Endothelial cell of umbilical vein (primary cell): ENCODE measurements around the gene TSPYL1. TPM values are rescaled to one million over a fixed set of nuclear protein-coding genes. Genes with fewer than 3 reads are reported as not detected.

Experiments used
- BruUV-seq: library from RNA; stranded (reverse); fragments of 400-500 nt; replicated peaks from 2 replicates; lab custom pipeline; 2021; lab: Mats Ljungman, UMichigan
- CTCF ChIA-PET: fragments of 300-600, 350-600 bp; sonication (Branson Sonifier 250); formaldehyde crosslinking; loops from one replicate; lab custom pipeline; 2021; ENCODE audit warnings: antibody characterized with exemption, inconsistent platforms; lab: Charles Lee
- POLR2A ChIA-PET: fragments of 300-600, 350-600 bp; sonication (Branson Sonifier 250); formaldehyde crosslinking; loops from one replicate; lab custom pipeline; 2021; ENCODE audit warnings: antibody characterized with exemption, inconsistent platforms; lab: Charles Lee
- DNase-seq: peaks from one replicate; pipeline ENCODE4 v3.0.0-alpha.2; 2011; ENCODE audit warnings: low read depth, low spot score
- FAIRE-seq: peaks from 2 replicates; lab custom pipeline; 2011; peaks lifted over from hg19 to GRCh38; lab: Jason Lieb, UNC
- H2AFZ ChIP-seq: 2 replicates; pipeline ENCODE4 v1.6.0; 2012; ENCODE audit warnings: low read depth, low read length, control low read depth, inconsistent platforms
- H3K27ac ChIP-seq: 2 replicates; pipeline ENCODE4 v1.5.1; 2011; ENCODE audit warnings: low read depth, mild to moderate bottlenecking, control low read depth, low read length, moderate library complexity; ENCODE audit not compliant: insufficient read depth
- H3K27me3 ChIP-seq, 2 experiments: 2 replicates each; pipeline versions ENCODE4 v1.6.0 to v1.6.1; 2011; ENCODE audit warnings: low read length in 2 of 2, mixed read lengths in 1 of 2; ENCODE audit not compliant: control insufficient read depth in 2 of 2, insufficient read depth in 2 of 2
- H3K36me3 ChIP-seq, 2 experiments: 2 replicates in 1 of 2; 3 replicates in 1 of 2; pipeline ENCODE4 v1.5.1; 2011; ENCODE audit warnings: low read length in 2 of 2, mild to moderate bottlenecking in 1 of 2, moderate library complexity in 1 of 2; ENCODE audit not compliant: control insufficient read depth in 2 of 2, insufficient read depth in 2 of 2; ENCODE audit errors: extremely low read depth in 1 of 2
- H3K4me1 ChIP-seq: 3 replicates; pipeline ENCODE4 v1.5.1; 2011; ENCODE audit warnings: mild to moderate bottlenecking, low read length; ENCODE audit not compliant: control insufficient read depth, insufficient read depth; ENCODE audit errors: extremely low read depth
- H3K4me2 ChIP-seq: 2 replicates; pipeline ENCODE4 v1.6.1; 2011; ENCODE audit warnings: low read length, control low read depth, mixed read lengths; ENCODE audit not compliant: insufficient read depth
- H3K4me3 ChIP-seq, 3 experiments: fragments of 200-600 bp in 1 of 3; sonication (generic), shearing (Covaris generic) in 1 of 3; replicated peaks in 1 of 3; 2 replicates each; pipeline ENCODE4 v1.5.1; 2011 to 2016; ENCODE audit warnings: control low read depth in 3 of 3, low read length in 3 of 3, mild to moderate bottlenecking in 2 of 3, inconsistent platforms in 1 of 3, low read depth in 1 of 3, moderate library complexity in 1 of 3; ENCODE audit not compliant: insufficient read depth in 1 of 3
- H3K79me2 ChIP-seq: 2 replicates; pipeline ENCODE4 v1.6.0; 2012; ENCODE audit warnings: low read length, inconsistent platforms; ENCODE audit not compliant: control insufficient read depth, insufficient read depth
- H3K9ac ChIP-seq: replicated peaks from 2 replicates; pipeline ENCODE3; 2011; ENCODE audit warnings: low read length, control low read depth; ENCODE audit not compliant: insufficient read depth; ENCODE audit errors: extremely low read depth
- H3K9me1 ChIP-seq: replicated peaks from 3 replicates; pipeline ENCODE4 v1.6.0; 2011; ENCODE audit warnings: mild to moderate bottlenecking, low read length; ENCODE audit not compliant: control insufficient read depth, insufficient read depth; ENCODE audit errors: extremely low read depth
- H3K9me3 ChIP-seq: replicated peaks from 2 replicates; pipeline ENCODE4 v1.5.1; 2012; ENCODE audit warnings: low read length, inconsistent platforms; ENCODE audit not compliant: control insufficient read depth, insufficient read depth
- H4K20me1 ChIP-seq: replicated peaks from 2 replicates; pipeline ENCODE3; 2011; ENCODE audit warnings: mild to moderate bottlenecking, low read length; ENCODE audit not compliant: control insufficient read depth, insufficient read depth; ENCODE audit errors: extremely low read depth
- EZH2 ChIP-seq: IDR thresholded peaks from 2 replicates; pipeline ENCODE4 v1.6.1; 2012; ENCODE audit warnings: borderline replicate concordance, low read depth, mild to moderate bottlenecking, moderate library complexity, low read length, inconsistent platforms; ENCODE audit not compliant: severe bottlenecking
- FOS ChIP-seq: IDR thresholded peaks from 2 replicates; pipeline ENCODE4 v1.6.1; 2011; ENCODE audit warnings: mild to moderate bottlenecking, low read length, moderate library complexity, borderline replicate concordance; ENCODE audit not compliant: insufficient read depth
- GATA2 ChIP-seq: IDR thresholded peaks from 2 replicates; pipeline ENCODE4 v1.7.0; 2011; ENCODE audit warnings: low read depth, mild to moderate bottlenecking, moderate library complexity, mixed read lengths, low read length; ENCODE audit not compliant: insufficient read length, insufficient read depth
- JUN ChIP-seq: IDR thresholded peaks from 2 replicates; pipeline ENCODE4 v1.6.1; 2011; ENCODE audit warnings: borderline replicate concordance, low read depth; ENCODE audit not compliant: insufficient read length, insufficient read depth
- MYC ChIP-seq: IDR thresholded peaks from one replicate; pipeline ENCODE4 v1.6.1; 2011; ENCODE audit warnings: mild to moderate bottlenecking, low read depth, low read length
- POLR2A ChIP-seq: IDR thresholded peaks from 2 replicates; pipeline ENCODE4 v1.6.1; 2012; ENCODE audit warnings: low read depth, mild to moderate bottlenecking, control low read depth, low read length
- POLR2AphosphoS5 ChIP-seq: IDR thresholded peaks from 2 replicates; pipeline ENCODE4 v1.6.1; 2012; ENCODE audit warnings: low read depth, mild to moderate bottlenecking, control low read depth, low read length, moderate library complexity; ENCODE audit not compliant: insufficient read depth
- dilution Hi-C: fragments of 300-500 bp; cut with MboI; formaldehyde crosslinking; loops from one replicate; pipeline ENCODE4 v1.15.0; 2019; ENCODE audit warnings: low sequenced_read_pairs; ENCODE audit not compliant: extremely low pct_ligation_motif_present
- intact Hi-C: fragments of 100-400 bp; cut with micrococcal nuclease; formaldehyde crosslinking; loops from one replicate; pipeline ENCODE4 v1.10.0; 2022
- polyA plus RNA-seq, 4 experiments: library from polyadenylated mRNA; depleted of rRNA in 3 of 4; stranded (reverse) in 3 of 4; unstranded in 1 of 4; fragments of >200 nt; gene quantifications; 2 replicates each; pipeline versions ENCODE4 v1.2.1 to v1.2.3, GENCODE V29; 2011 to 2012; ENCODE audit warnings: missing spikeins in 1 of 4
- total RNA-seq: library from RNA; stranded (reverse); gene quantifications from 2 replicates; pipeline ENCODE4 v1.2.3, GENCODE V29; 2021
- TF ChIP-seq, protein P1 (sequence below), 2 donors: IDR thresholded peaks; 1 replicate in 1 of 2; 2 replicates in 1 of 2; pipeline ENCODE4 v1.5.1; 2011; ENCODE audit warnings: low read length in 2 of 2, mild to moderate bottlenecking in 2 of 2, moderate library complexity in 2 of 2, control low read depth in 1 of 2, inconsistent platforms in 1 of 2, low read depth in 1 of 2; ENCODE audit not compliant: insufficient read depth in 1 of 2; ENCODE audit errors: extremely low read depth in 1 of 2
- TF ChIP-seq, protein P2 (sequence below): IDR thresholded peaks from 2 replicates; pipeline ENCODE4 v1.6.1; 2011; ENCODE audit not compliant: insufficient read depth, insufficient read length

TSPYL1 gene
- total and polyA plus RNA-seq, 2 donors (not counting 3 experiments of a cell fraction or from before 2014, with no cell fraction given), result 32.1 to 54.5 TPM

GRCh38 chr6:116290799-116291198 lies 11.1 kb upstream of the TSPYL1 start:
- no peaks in the 10 kb centered on the region for H3K36me3 ChIP-seq
- POLR2A ChIA-PET, result interaction anchor here (0.5 kb wide), 1 partner anchor 240 kb away, joined by 3 read pairs; no protein-coding TSS in a partner anchor

GRCh38 chr6:116289876-116290275 lies 10.1 kb upstream of the TSPYL1 start:
- no peaks in the 10 kb centered on the region for H3K27me3 ChIP-seq
- H3K79me2 ChIP-seq, result no peaks in the 10 kb centered on the region
- H3K9me1 ChIP-seq, result no peaks in the 10 kb centered on the region
- no peak overlapping the region for H3K4me3 ChIP-seq
- no peak overlapping the region for H3K27ac ChIP-seq
- no peaks in the 10 kb centered on the region for H3K9me3 ChIP-seq
- no peak overlapping the region for H2AFZ ChIP-seq
- CTCF ChIA-PET, result interaction anchor here (0.6 to 4.5 kb wide), 6 partner anchors 10 to 271 kb away, joined by 3 to 90 read pairs (median 8); partner anchors contain the start of genes CALHM5 and TSPYL1
- no peaks in the 10 kb centered on the region for H4K20me1 ChIP-seq
- intact Hi-C loops (loop anchor here (5.0 kb wide), 4 partner anchors 82 to 557 kb away; partner anchors contain the start of genes CALHM6 and DSE), dilution Hi-C loops (no loop called here)
- TF ChIP-seq MYC, result no peak
- no peak for TF ChIP-seq POLR2A
- TF ChIP-seq GATA2, result no peak
- TF ChIP-seq, protein P1, sequence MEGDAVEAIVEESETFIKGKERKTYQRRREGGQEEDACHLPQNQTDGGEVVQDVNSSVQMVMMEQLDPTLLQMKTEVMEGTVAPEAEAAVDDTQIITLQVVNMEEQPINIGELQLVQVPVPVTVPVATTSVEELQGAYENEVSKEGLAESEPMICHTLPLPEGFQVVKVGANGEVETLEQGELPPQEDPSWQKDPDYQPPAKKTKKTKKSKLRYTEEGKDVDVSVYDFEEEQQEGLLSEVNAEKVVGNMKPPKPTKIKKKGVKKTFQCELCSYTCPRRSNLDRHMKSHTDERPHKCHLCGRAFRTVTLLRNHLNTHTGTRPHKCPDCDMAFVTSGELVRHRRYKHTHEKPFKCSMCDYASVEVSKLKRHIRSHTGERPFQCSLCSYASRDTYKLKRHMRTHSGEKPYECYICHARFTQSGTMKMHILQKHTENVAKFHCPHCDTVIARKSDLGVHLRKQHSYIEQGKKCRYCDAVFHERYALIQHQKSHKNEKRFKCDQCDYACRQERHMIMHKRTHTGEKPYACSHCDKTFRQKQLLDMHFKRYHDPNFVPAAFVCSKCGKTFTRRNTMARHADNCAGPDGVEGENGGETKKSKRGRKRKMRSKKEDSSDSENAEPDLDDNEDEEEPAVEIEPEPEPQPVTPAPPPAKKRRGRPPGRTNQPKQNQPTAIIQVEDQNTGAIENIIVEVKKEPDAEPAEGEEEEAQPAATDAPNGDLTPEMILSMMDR (IDR thresholded peaks at IDR 0.05; ENCODE audit: extremely low read depth in 1 of 2, insufficient read depth in 1 of 2, low read depth in 1 of 2, low read length in 2 of 2), result no peak
- TF ChIP-seq, protein P2, sequence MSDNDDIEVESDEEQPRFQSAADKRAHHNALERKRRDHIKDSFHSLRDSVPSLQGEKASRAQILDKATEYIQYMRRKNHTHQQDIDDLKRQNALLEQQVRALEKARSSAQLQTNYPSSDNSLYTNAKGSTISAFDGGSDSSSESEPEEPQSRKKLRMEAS, result no peak
- TF ChIP-seq FOS, result no peak
- no peak for TF ChIP-seq EZH2
- no peak for TF ChIP-seq POLR2AphosphoS5
- no peak for TF ChIP-seq JUN
- no peak overlapping the region for H3K9ac ChIP-seq
- BruUV-seq, result no TSS peak
- no peak overlapping the region for H3K4me2 ChIP-seq
- H3K36me3 ChIP-seq, result no peaks in the 10 kb centered on the region
- POLR2A ChIA-PET, result interaction anchor here (0.5 to 1.5 kb wide), 2 partner anchors 10 to 219 kb away, joined by 3 to 4 read pairs; partner anchors contain the start of gene TSPYL1
- FAIRE-seq (no peak), DNase-seq (no peak)
- no peaks in the 10 kb centered on the region for H3K4me1 ChIP-seq

More at GRCh38 chr6:116290799-116291198, 11.1 kb upstream of the TSPYL1 start:
- no peak overlapping the region for H3K4me3 ChIP-seq
- no peaks in the 10 kb centered on the region for H3K27me3 ChIP-seq
- DNase-seq (no peak), FAIRE-seq (no peak)
- no peaks in the 10 kb centered on the region for H3K9me1 ChIP-seq
- no peaks in the 10 kb centered on the region for H3K79me2 ChIP-seq
- H3K9me3 ChIP-seq, result no peaks in the 10 kb centered on the region
- dilution Hi-C loops (no loop called here), intact Hi-C loops (no loop called here)
- H3K9ac ChIP-seq, result no peak overlapping the region
- no TSS peak for BruUV-seq
- CTCF ChIA-PET, result interaction anchor here (1.5 to 4.5 kb wide), 4 partner anchors 73 to 270 kb away, joined by 4 to 90 read pairs (median 28); partner anchors contain the start of gene CALHM5
- no peak overlapping the region for H3K27ac ChIP-seq
- H4K20me1 ChIP-seq, result no peaks in the 10 kb centered on the region
- no peak overlapping the region for H2AFZ ChIP-seq
- TF ChIP-seq JUN, result no peak
- TF ChIP-seq, protein P1 (IDR thresholded peaks at IDR 0.05; ENCODE audit: extremely low read depth in 1 of 2, insufficient read depth in 1 of 2, low read depth in 1 of 2, low read length in 2 of 2), result no peak
- H3K4me2 ChIP-seq, result no peak overlapping the region
- no peaks in the 10 kb centered on the region for H3K4me1 ChIP-seq
